OCI-LY3 (cell line): ENCODE results near the gene GRIA3.

ENCODE experiments used
- CTCF ChIP-seq: fragments of 200-600, 300-600 bp; sonication (generic); IDR thresholded peaks from 2 replicates; pipeline ENCODE4 v1.5.1; 2014; ENCODE audit warnings: antibody characterized with exemption, low read length, low read depth
- EZH2phosphoT487 ChIP-seq: fragments of 200-600 bp; shearing (Covaris generic); IDR thresholded peaks from 2 replicates; pipeline ENCODE4 v1.6.1; 2018; ENCODE audit warnings: antibody characterized with exemption, mixed run types, low read depth

GRCh38 chrX:123450222-123450621 is 266.1 kb downstream of the GRIA3 start:
- TF ChIP-seq CTCF, result peak; percentile 73
- TF ChIP-seq EZH2phosphoT487, result no peak
